ENCODE measurements around the gene TMEM239. TPM values are rescaled to one million over a fixed set of nuclear protein-coding genes. Genes with fewer than 3 reads are reported as not detected.

TMEM239 gene
- polyA plus RNA-seq, 2 of the 4 experiments (the other 2 are of a cell fraction), result not detected

DNA sequence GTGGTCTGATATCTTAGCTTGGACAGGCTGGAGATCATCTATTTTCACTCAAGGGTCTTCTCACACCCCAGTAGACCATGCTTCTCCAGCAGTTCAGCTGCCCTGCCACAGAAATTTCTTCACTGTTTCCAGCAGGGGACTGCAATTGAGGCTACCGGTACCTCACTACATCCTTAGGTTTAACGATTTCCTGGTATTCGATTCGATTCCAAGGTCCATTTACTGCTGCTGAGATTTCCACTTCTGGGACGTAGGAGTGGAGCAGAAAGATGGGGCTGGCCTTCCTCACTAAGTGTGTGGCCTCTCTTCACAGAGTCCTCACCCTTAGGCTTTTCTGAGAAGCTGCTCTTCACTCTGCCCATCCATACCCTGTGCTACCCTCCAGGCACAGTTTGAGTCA is 30.5 kb downstream of the TMEM239 start (continued):
- TF ChIP-seq BCL3 (IDR thresholded peaks at IDR 0.05), result no peak
- no peak for TF ChIP-seq FOSL2 (IDR thresholded peaks at IDR 0.05)
- TF ChIP-seq FOSL2 (CRISPR knock-in tag; IDR thresholded peaks at IDR 0.05), result no peak
- TF ChIP-seq TP53 (CRISPR knock-in tag; IDR thresholded peaks at IDR 0.05), result no peak
- TF ChIP-seq HOXA7 (CRISPR knock-in tag; IDR thresholded peaks at IDR 0.05), result no peak
- no peak for TF ChIP-seq RFX5 (IDR thresholded peaks at IDR 0.05)
- no peak for TF ChIP-seq RAD21 (conservative IDR thresholded peaks at IDR 0.05 in 1 of 2, IDR thresholded peaks at IDR 0.05 in 1 of 2)
- no peak for TF ChIP-seq PHF8 (IDR thresholded peaks at IDR 0.05; ENCODE audit: borderline replicate concordance, low read depth)
- no peak for TF ChIP-seq RCOR1 (IDR thresholded peaks at IDR 0.05; ENCODE audit: low read depth, low read length)

GRCh38 chr20:2847802-2848201 is 31.6 kb downstream of the TMEM239 start:
- WGBS (ENCODE audit: missing lambda C conversion rate), result 89% methylated on average over 4 of the region's 4 CpGs
- Histone ChIP-seq H3K4me3 (no peak overlapping the region), H3K4me2 (no peak overlapping the region), H3K4me1 (no peaks in the 10 kb centered on the region), H3K27ac (no peak overlapping the region), H3K9me3 (no peaks in the 10 kb centered on the region)
- no peak for DNase-seq (ENCODE audit: low read depth in 1 of 2, low spot score in 1 of 2)
- ChIA-PET POLR2A (no interaction called here), CTCF (interaction anchor here (14.2 kb wide), 1 partner anchor 94 kb away, joined by 170 read pairs; no protein-coding TSS in a partner anchor)
- no peak for FAIRE-seq
- ATAC-seq, result no peak
- no peak for TF ChIP-seq ZNF302 (CRISPR knock-in tag; IDR thresholded peaks at IDR 0.05)
- TF ChIP-seq NPAS2 (CRISPR knock-in tag; IDR thresholded peaks at IDR 0.05; ENCODE audit: borderline replicate concordance), result no peak
- no peak for TF ChIP-seq TFCP2L1 (CRISPR knock-in tag; IDR thresholded peaks at IDR 0.05)
- TF ChIP-seq JUN (IDR thresholded peaks at IDR 0.05), result no peak
- TF ChIP-seq E2F6 (IDR thresholded peaks at IDR 0.05; ENCODE audit: borderline replicate concordance, low read depth), result no peak
- no peak for TF ChIP-seq ELK1 (IDR thresholded peaks at IDR 0.05; ENCODE audit: low read depth, low read length)
- TF ChIP-seq MAZ (IDR thresholded peaks at IDR 0.05; ENCODE audit: borderline replicate concordance, low read depth, low read length), result no peak
- TF ChIP-seq FOSB (CRISPR knock-in tag; IDR thresholded peaks at IDR 0.05), result no peak
- TF ChIP-seq GATA3 (IDR thresholded peaks at IDR 0.05; ENCODE audit: borderline replicate concordance), result no peak
- no peak for TF ChIP-seq CEBPB (IDR thresholded peaks at IDR 0.05)
- TF ChIP-seq CHD4 (IDR thresholded peaks at IDR 0.05; ENCODE audit: borderline replicate concordance), result no peak
- no peak for TF ChIP-seq ESRRA (IDR thresholded peaks at IDR 0.05; ENCODE audit: borderline replicate concordance, low read length)
- no peak for TF ChIP-seq EP300 (IDR thresholded peaks at IDR 0.05)

- 85% methylated on average over 4 of the region's 4 CpGs for WGBS (ENCODE audit: missing lambda C conversion rate)
Measured at GRCh38 chr20:2849529-2849928, 33.4 kb downstream of the TMEM239 start.

More at GRCh38 chr20:2849529-2849928, 33.4 kb downstream of the TMEM239 start:
- no peak for TF ChIP-seq ZC3H11A (IDR thresholded peaks at IDR 0.05)
- TF ChIP-seq NPAS2 (CRISPR knock-in tag; IDR thresholded peaks at IDR 0.05; ENCODE audit: borderline replicate concordance), result no peak
- DNase-seq (ENCODE audit: low read depth in 1 of 2, low spot score in 1 of 2) (no peak), FAIRE-seq (no peak), ATAC-seq (no peak)
- Histone ChIP-seq H3K4me3 (no peak overlapping the region), H3K27ac (no peak overlapping the region), H3K4me2 (no peak overlapping the region), H3K9me3 (no peaks in the 10 kb centered on the region), H3K4me1 (no peaks in the 10 kb centered on the region)
- CTCF ChIA-PET, result interaction anchor here (0.6 to 14.2 kb wide), 10 partner anchors 9 to 545 kb away, joined by 3 to 170 read pairs (median 5); partner anchors contain the start of genes C20orf141, PCED1A, PTPRA and VPS16
- POLR2A ChIA-PET, result no interaction called here

Measured in A549 (cell line).